Muscle of back (tissue), 11 donors: Measurements from ENCODE around the gene FLRT1. TPM values are rescaled to one million over a fixed set of nuclear protein-coding genes. Genes with fewer than 3 reads are reported as not detected.

ENCODE experiments used
- DNase-seq, 3 donors: peaks; one replicate each; pipeline versions ENCODE4 v3.0.0 to v3.0.0-alpha.2; 2013
- polyA plus RNA-seq, 10 donors: library from polyadenylated mRNA; unstranded; fragments of 120-200 nt; gene quantifications; one replicate each; pipeline ENCODE4 v1.2.1, GENCODE V29; 2013; ENCODE audit not compliant: insufficient read length in 10 of 10

FLRT1 gene
- polyA plus RNA-seq, 10 donors, result 1.7 to 6.9 (median 2.3) TPM

- DNase-seq, result no peak
These were observed 13.5 kb upstream of the FLRT1 start for GRCh38 chr11:64022125-64022784.

DNA sequence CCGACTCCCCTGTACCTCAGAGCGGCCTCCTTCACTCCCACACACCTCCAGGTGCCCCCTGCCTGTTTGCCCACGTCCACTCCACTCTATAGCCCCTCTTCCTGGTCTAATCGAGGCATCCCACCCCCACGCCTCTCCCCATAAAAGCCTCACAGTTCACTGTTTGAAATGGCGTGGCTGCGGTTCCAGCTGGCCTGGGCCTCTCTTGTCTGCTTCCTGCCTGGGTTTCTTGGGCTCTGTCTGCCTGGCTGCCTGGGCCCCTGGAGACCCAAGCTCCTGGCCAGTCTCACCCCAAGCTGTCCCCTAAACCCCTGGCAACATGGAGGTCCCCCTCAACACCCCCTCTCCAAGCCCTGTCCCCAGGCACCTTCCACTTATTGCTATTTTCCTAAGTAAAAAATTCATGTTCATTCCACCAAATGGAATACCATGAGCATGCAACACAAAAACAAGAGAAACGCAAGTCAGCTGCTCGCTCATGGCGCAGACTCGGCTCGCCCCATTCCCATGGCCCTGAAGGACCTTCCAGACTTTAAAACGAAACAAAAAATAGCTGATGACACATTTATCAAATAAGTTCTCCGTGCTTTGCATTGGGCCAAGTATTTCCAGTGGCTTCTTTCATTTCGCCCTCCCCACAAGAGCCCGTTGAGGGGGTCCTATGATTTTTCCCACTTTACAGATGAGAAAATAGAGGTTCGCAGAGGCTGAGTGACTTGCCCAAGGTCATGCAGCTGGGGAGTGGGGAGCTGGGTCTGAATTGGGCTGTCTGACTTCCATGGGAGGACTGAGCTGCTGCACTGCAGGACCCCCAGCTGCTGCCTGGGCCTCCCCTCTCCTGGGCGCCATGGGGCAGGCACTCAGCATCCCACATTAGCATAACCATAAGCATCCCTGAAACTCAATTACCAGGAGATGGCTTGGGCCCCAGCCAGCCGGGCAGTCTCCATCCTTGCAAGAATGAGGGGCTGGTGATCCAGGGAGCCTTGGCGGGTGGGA is 11.7 kb upstream of the FLRT1 start:
- no peak for DNase-seq

- no peak for DNase-seq
These were observed 10.5 kb upstream of the FLRT1 start for GRCh38 chr11:64025205-64025604.

- no peak for DNase-seq
These were observed 9.0 kb upstream of the FLRT1 start for GRCh38 chr11:64026575-64027205.

DNA sequence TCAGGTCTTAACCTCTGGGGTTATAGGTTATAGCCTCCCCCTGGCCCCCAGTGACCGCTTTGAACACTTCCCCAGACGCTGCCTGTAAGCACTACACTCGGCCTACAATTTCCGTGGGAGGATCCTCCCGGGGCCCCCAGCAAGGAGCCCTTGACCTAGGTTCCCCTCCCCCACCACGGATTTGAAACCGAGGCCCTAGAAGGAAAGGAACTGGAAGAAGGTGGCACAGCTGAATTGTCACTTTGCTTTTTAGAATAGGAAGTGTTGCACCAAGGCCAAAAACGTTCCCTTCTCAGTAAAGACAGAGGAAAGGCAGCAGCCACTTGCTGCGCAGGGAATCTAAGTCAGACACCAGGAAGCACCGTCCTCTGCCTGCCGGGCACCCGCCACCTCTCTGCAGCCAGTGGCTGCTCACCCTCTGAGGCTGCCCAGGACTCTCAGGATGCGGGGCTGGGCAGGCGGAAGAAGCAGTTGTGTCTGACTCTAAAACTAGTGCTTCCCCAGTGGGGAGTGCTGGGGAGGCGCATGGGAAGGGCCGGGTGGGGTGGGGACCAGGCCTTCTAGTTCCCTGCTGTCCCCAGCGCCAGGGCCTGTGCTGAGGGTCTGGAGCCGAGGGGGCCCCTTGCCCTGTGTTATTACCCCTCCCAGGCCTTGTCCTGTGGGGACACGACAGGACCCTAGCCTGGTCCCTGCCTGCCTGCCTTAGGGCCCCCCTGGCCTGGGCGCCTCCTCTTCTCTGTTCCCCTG is 7.9 kb upstream of the FLRT1 start:
- DNase-seq, result peak in 1 of 3 donors; percentile 46

GRCh38 chr11:64028398-64029115 is 7.2 kb upstream of the FLRT1 start:
- DNase-seq, result peak in 1 of 3 donors; percentile 56

DNA sequence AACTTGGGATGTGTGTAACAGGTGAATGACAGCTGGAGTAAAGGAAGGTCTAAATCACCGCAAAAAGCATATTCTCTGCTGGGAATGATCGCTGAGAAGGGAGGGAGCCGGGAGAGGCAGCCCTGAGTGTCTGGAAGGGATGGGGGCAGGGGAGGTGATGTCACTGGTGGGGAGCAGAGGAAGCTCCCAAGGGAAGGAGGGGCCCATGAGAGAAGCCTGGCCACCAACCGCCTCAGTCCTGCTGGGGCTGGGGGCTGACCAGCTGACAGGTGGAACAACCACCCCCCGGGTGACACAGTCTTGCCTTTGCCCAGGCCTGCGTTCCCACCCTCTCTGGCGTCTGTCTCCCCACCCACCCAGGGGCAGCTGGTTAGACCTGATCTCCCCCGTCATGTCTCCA is 6.0 kb upstream of the FLRT1 start:
- DNase-seq, result no peak

DNA sequence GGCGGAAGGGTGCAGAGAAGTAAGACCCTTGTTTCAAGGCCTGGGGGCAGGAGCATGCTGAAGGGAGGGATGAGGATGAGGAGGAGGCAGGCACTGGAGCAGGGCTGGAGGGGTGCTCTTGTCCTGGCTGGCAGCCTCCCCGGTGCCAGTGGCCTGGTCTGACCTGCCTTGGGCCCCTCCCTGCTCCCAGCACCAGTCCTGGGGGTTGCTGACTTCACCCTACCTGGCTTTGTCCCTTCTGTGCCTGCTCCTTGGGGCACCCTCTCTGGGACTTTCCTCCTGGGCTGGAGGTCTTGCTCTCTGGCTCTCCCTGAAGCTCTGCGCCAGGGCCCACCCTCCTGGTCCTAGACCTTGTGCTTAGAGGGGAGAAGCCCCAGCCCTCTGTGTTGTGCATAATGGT is 4.7 kb upstream of the FLRT1 start:
- DNase-seq, result no peak

DNA sequence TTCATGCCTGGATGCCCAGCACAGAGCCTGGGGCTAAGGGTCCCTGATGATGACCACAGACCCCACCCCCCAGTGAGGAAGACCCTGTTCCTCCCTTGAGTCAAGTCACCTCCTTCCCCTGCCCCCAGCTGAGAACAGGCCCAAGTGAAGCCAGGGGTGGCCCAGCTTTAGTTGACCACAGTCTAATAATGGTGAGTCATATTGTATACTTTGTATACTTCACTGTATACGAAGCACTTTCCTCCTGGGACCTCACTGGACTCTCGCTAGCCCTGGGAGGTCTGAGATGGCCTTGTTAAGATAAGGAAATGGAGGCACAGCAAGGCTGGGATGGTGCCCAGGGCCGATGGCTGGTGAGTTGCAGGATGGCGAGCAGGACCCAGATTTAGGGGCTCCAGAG is 3.7 kb upstream of the FLRT1 start:
- no peak for DNase-seq

- no peak for DNase-seq
These were observed 1.3 kb upstream of the FLRT1 start for GRCh38 chr11:64034411-64034811.

DNA sequence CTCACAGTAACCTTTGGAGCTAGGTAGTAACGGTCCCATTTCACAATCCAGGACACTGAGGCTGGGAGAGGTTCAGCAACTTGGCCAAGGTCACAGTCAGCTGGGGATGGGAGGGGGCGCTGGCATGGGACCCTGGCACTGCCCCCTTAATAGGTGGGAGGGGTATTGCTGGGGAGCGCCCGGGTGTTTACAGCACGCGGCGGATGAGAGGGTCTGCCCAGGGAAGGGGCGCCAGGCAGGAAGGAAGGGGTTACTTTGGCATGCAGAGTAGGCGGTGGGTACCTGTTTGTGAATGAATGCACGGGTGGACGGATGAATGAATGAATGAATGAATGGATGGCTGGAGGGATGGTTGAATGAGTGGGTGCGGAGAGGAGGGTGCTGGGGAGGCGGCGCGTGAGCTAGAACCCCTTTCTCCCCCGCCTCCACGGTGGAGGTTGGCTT is 628 bp upstream of the FLRT1 start:
- no peak for DNase-seq

- peak; percentile 30 to 79 (median 52) for DNase-seq
These were observed 626 bp downstream of the FLRT1 start for GRCh38 chr11:64036087-64037026.

- no peak for DNase-seq
These were observed 1.4 kb downstream of the FLRT1 start for GRCh38 chr11:64037027-64037634.

GRCh38 chr11:64038500-64038899 is 2.8 kb downstream of the FLRT1 start:
- no peak for DNase-seq

DNA sequence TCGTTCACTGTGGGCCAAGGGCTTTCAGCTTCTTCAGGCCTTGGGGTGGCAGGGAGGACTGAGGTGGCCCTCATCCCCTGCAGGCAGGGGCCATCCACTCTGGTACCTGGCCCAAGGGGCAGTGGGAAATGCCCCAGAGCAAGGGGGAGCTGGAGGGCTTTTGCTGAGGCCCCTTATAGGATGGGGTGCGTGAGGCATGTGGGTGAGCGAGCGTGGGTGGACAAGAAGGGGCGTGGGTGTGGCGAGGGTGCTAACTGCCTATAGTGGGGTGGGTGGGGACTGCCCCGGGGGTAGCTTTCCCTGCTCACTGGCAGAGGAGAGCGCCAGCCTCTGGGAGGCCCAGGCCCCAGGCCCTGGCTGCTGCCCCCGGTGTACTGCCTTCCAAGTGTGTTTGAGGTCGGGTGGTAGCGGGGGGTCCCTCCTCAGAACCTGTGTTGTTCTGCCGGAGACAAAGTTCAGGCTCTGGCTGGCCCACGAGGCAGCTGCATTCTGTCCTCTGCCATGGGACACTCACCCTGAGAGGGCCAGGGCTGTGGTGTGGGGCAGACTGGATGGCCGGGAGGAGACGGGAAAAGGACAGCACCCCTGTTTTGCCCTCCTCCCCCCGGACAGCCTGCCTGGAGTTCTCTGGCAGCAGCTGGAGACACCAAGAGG is 3.4 kb downstream of the FLRT1 start:
- no peak for DNase-seq

- no peak for DNase-seq
These were observed 5.1 kb downstream of the FLRT1 start for GRCh38 chr11:64040684-64041322.

DNA sequence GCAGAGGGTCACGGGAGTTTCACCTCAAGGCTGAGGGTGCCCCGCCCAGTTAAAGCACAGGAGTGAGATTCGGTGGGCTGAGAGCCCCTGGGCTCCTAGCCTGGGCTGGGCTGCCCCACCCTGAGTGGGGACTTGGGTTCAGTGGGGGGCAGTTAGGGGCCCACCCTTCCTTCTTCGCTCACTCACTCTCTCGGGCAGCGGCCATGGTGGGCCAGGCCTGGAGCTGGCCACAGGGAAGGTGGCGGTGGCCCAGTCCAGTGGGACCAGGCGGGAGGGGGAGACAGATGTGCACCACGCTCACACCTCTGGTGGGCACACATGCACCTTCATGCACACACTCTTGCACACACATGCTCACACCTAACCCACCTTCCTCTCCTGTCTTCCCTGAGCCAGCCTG is 6.1 kb downstream of the FLRT1 start:
- no peak for DNase-seq

- DNase-seq, result no peak
These were observed 6.6 kb downstream of the FLRT1 start for GRCh38 chr11:64042301-64042700.
